ENCODE data around the gene LBH.

DNA sequence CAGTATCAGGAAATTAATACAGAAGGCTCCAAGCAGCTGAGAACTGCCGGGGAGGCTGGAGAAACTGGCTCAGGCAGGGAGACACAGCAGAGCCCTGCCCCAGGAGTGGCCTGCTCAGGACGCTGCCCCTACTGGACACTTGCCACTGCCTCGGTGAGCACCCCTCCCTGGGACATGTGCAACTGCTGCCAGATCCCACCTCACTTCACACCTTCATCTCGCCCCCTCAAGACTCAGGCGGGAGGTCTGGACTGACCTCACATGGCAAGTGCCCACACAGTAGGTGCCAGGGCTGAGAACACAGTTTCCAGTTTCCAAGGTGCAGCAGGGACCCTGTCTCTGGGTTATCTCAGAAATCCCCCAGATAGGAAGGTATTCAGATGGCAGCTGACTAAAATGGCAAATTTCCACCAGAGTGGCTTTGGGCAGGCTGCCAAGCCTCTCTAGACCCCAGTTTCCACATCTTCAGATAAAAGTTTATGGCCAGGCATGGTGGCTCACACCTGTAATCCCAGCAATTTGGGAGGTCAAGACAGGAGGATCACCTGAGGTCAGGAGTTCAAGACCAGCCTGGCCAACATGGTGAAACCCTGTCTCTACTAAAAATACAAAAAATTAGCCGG, 33.7 kb upstream of the LBH start:
- TF ChIP-seq POLR2A (IDR thresholded peaks at IDR 0.05): no peak
- TF ChIP-seq, protein P1, sequence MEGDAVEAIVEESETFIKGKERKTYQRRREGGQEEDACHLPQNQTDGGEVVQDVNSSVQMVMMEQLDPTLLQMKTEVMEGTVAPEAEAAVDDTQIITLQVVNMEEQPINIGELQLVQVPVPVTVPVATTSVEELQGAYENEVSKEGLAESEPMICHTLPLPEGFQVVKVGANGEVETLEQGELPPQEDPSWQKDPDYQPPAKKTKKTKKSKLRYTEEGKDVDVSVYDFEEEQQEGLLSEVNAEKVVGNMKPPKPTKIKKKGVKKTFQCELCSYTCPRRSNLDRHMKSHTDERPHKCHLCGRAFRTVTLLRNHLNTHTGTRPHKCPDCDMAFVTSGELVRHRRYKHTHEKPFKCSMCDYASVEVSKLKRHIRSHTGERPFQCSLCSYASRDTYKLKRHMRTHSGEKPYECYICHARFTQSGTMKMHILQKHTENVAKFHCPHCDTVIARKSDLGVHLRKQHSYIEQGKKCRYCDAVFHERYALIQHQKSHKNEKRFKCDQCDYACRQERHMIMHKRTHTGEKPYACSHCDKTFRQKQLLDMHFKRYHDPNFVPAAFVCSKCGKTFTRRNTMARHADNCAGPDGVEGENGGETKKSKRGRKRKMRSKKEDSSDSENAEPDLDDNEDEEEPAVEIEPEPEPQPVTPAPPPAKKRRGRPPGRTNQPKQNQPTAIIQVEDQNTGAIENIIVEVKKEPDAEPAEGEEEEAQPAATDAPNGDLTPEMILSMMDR (IDR thresholded peaks at IDR 0.05): no peak

All from lower leg skin (tissue), 3 donors.